Mucosa of descending colon (tissue), 3 donors: ENCODE data around the gene THSD7A. TPM values are rescaled to one million over a fixed set of nuclear protein-coding genes. Genes with fewer than 3 reads are reported as not detected.

Source experiments
- ATAC-seq: fragments of 200-7000 bp; cut with Tn5 transposase; one replicate; pipeline ENCODE4 v1.9.1; 2020; ENCODE audit warnings: mild to moderate bottlenecking, moderate library complexity
- DNase-seq, 3 donors: peaks; one replicate each; pipeline ENCODE4 v3.0.0-alpha.2; 2020
- H3K36me3 ChIP-seq: fragments of 200-600 bp; one replicate; pipeline ENCODE4 v1.8.0; 2021; ENCODE audit warnings: low read depth, mild to moderate bottlenecking
- H3K4me1 ChIP-seq: fragments of 200-600 bp; one replicate; pipeline ENCODE4 v1.8.0; 2021; ENCODE audit warnings: low read depth, mild to moderate bottlenecking
- H3K4me3 ChIP-seq: fragments of 200-600 bp; one replicate; pipeline ENCODE4 v1.8.0; 2021; ENCODE audit warnings: mild to moderate bottlenecking
- H3K9me3 ChIP-seq: fragments of 200-600 bp; one replicate; pipeline ENCODE4 v1.8.0; 2021; ENCODE audit warnings: mild to moderate bottlenecking
- CTCF ChIP-seq: fragments of 200-600 bp; IDR thresholded peaks from one replicate; pipeline ENCODE4 v1.8.0; 2022; ENCODE audit warnings: antibody characterized with exemption, mild to moderate bottlenecking
- intact Hi-C, 2 donors: fragments of 100-400 bp; cut with DNase I in 1 of 2; cut with micrococcal nuclease in 1 of 2; formaldehyde crosslinking; loops; one replicate each; pipeline versions ENCODE4 v1.11.0 to v1.11.1; 2022; cut with DNase I, micrococcal nuclease
- total RNA-seq, 3 donors: library from RNA; stranded (reverse); fragmentation: NEBNext Ultra II Directional in 2 of 3; extraction: Animal tissue kit (Norgen Biotek cat#: 25700) in 2 of 3; gene quantifications; one replicate each; pipeline versions ENCODE4 v1.2.1 to v1.2.4, GENCODE V29; 2021 to 2023
- donor health status: DM: no; HTN: no; CAD: no; lungs with moderate emphysema.
- donor health status: DM: no; HTN: no; CAD: no.
- donor health status: DM: no; HTN: yes; CAD: no.

The THSD7A gene
- total RNA-seq, 3 donors from 2014 or later, result 1.0 to 5.4 (median 3.4) TPM

DNA sequence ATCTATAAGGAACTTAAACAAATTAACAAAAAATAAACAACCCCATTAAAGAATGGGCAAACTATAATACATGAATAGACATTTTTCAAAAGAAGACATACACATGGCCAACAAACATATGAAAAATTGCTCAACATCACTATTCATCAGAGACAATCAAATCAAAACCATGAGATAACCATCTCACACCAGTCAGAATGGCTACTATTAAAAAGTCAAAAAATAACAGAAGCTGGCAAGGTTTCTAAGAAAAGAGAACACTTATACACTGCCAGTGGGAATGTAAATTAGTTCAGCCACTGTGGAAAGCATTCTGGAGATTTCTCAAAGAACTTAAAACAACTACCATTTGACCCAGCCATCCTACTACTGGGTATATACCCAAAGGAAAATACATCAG lies 280.5 kb downstream of the THSD7A start:
- DNase-seq, result no peak
- Histone ChIP-seq H3K4me1 (no peaks in the 10 kb centered on the region), H3K36me3 (no peaks in the 10 kb centered on the region), H3K9me3 (no peaks in the 10 kb centered on the region), H3K4me3 (no peak overlapping the region)
- no peak for ATAC-seq
- intact Hi-C loops, result no loop called here
- TF ChIP-seq CTCF, result no peak

GRCh38 chr7:11548532-11548931 lies 283.5 kb downstream of the THSD7A start:
- Histone ChIP-seq H3K4me1 (no peaks in the 10 kb centered on the region), H3K4me3 (no peak overlapping the region), H3K9me3 (no peaks in the 10 kb centered on the region), H3K36me3 (no peaks in the 10 kb centered on the region)
- TF ChIP-seq CTCF, result no peak
- DNase-seq (no peak), ATAC-seq (no peak)
- intact Hi-C loops, result no loop called here

GRCh38 chr7:11541330-11541729 lies 290.7 kb downstream of the THSD7A start:
- no peak for TF ChIP-seq CTCF
- H3K9me3 ChIP-seq, result no peaks in the 10 kb centered on the region
- no peak overlapping the region for H3K4me3 ChIP-seq
- intact Hi-C loops, result no loop called here
- DNase-seq, result no peak
- H3K36me3 ChIP-seq, result no peaks in the 10 kb centered on the region
- no peaks in the 10 kb centered on the region for H3K4me1 ChIP-seq
- no peak for ATAC-seq

DNA sequence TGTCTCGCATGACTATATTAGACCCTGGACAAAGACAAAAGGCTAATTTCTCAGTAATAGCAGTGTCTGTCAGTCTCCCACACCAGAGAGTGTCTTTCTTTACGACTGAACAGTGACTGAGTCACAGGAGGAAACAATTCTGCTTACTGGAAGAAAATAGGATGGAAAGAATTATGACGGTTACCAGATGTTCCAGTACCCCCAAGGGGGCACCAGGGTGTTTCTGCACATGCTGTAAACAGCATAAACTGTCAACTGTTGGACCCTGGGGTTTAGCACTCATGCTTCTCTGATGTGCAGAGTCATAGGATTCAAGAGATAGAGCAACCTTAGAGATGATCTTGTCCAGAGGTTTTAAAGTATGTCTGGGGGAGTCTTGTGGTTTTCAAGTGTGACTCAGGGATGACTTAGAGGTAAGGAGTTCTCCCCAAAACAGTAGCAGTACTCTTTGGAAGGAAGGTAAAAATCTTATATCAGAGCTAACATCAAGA lies 291.7 kb downstream of the THSD7A start:
- no peak for TF ChIP-seq CTCF
- H3K9me3 ChIP-seq, result no peaks in the 10 kb centered on the region
- H3K36me3 ChIP-seq, result no peaks in the 10 kb centered on the region
- H3K4me3 ChIP-seq, result no peak overlapping the region
- no peak for ATAC-seq
- H3K4me1 ChIP-seq, result no peaks in the 10 kb centered on the region
- DNase-seq, result no peak
- intact Hi-C loops, result no loop called here

DNA sequence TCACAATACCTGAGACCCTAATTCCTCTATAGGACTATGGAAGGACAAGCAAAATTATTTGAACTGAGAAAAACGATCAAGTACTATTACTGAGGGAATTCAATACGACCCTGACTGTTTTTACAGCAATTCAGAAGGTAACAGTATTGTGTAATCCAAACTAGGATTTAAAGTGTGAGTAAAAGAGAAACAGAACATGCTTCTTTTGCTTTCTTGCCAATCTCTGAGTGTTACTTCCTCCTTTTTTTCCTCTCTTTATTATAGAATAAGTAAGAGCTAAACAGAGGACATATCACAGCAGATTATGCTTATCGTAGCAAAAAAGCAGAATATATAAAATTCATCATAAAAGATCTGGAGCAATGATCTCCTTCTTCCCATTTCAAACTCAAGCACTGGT lies 292.1 kb downstream of the THSD7A start:
- no peak for TF ChIP-seq CTCF
- ATAC-seq (no peak), DNase-seq (no peak)
- no peaks in the 10 kb centered on the region for H3K4me1 ChIP-seq
- no peak overlapping the region for H3K4me3 ChIP-seq
- intact Hi-C loops, result no loop called here
- no peaks in the 10 kb centered on the region for H3K36me3 ChIP-seq
- no peaks in the 10 kb centered on the region for H3K9me3 ChIP-seq

DNA sequence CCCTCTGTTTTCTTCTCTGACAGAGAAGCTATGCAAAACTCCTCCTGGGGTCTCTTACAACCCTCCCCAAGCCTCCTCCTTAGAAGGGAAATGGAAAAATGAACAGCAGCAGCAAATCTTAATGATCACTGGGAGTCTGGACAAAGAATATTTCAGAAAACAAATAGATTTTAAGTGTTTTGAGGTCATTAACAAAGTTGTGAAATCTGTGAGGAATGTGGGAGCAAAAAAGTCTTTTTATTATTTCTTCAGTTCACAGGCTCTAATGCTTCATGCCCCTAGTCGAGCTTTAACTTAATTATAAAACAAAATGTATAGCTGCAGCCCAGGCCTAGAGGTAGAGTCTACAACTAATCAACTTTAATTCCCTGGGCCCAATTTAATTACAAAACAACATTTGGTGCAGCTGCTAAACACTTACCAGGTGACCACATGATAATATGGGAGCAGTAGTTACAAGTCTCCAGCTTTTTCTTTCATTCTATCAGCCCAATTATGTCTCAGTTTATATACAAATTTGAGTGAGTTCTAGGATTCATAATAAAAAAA lies 293.2 kb downstream of the THSD7A start:
- Histone ChIP-seq H3K4me3 (no peak overlapping the region), H3K36me3 (no peaks in the 10 kb centered on the region), H3K4me1 (no peaks in the 10 kb centered on the region), H3K9me3 (no peaks in the 10 kb centered on the region)
- intact Hi-C loops, result no loop called here
- no peak for ATAC-seq
- no peak for TF ChIP-seq CTCF
- no peak for DNase-seq
